D721Med (cell line): ENCODE data around the gene LINGO3.

ENCODE experiments used
- DNase-seq: peaks from one replicate; pipeline ENCODE4 v3.0.0; 2011; ENCODE audit warnings: low spot score; ENCODE audit not compliant: insufficient read length
- FAIRE-seq: peaks from 2 replicates; lab custom pipeline; 2011; peaks lifted over from hg19 to GRCh38; lab: Jason Lieb, UNC
- CTCF ChIP-seq: IDR thresholded peaks from 2 replicates; pipeline ENCODE4 v1.5.1; 2012; ENCODE audit warnings: mild to moderate bottlenecking, control low read depth; ENCODE audit not compliant: insufficient read depth; ENCODE audit errors: missing control alignments

LINGO3 gene

GRCh38 chr19:2273356-2274184 lies 34.4 kb downstream of the LINGO3 start:
- FAIRE-seq: no peak
- DNase-seq: peak; percentile 96
- TF ChIP-seq CTCF: peak; percentile 77

DNA sequence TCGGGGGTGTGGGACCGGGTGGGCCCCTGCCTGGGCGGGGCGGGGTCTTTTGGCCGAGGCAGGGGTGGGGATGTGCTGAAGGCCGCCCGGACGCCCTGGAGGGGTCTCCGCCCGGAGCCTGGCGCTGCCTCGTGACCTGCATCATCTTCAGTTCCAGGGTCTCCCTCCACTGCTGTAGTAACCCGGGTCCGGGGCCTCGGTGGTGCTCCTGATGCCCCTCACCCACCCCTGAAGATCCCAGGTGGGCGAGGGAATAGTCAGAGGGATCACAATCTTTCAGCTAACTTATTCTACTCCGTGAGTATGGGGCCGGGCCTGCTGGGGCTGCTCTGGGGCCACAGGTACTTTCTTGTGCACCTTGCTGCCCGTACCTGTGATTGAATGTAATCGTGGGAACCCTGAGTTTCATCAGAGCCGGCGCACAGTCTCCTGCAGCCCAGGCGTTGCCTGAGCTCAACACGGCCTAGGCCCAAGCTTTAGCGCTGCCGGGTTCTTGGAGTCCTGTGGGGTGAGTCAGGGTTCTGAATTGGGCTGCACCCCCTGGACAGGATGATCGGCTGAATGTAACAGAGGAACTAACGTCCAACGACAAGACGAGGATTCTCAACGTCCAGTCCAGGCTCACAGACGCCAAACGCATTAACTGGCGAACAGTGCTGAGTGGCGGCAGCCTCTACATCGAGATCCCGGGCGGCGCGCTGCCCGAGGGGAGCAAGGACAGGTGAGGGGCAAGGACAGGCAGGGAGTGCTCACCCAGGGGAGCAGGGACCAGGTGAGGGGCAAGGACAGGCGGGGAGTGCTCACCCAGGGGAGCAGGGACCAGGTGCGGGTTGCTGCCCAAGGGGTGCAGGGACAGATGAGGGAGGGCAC lies 36.5 kb downstream of the LINGO3 start:
- FAIRE-seq (no peak), DNase-seq (no peak)
- no peak for TF ChIP-seq CTCF

DNA sequence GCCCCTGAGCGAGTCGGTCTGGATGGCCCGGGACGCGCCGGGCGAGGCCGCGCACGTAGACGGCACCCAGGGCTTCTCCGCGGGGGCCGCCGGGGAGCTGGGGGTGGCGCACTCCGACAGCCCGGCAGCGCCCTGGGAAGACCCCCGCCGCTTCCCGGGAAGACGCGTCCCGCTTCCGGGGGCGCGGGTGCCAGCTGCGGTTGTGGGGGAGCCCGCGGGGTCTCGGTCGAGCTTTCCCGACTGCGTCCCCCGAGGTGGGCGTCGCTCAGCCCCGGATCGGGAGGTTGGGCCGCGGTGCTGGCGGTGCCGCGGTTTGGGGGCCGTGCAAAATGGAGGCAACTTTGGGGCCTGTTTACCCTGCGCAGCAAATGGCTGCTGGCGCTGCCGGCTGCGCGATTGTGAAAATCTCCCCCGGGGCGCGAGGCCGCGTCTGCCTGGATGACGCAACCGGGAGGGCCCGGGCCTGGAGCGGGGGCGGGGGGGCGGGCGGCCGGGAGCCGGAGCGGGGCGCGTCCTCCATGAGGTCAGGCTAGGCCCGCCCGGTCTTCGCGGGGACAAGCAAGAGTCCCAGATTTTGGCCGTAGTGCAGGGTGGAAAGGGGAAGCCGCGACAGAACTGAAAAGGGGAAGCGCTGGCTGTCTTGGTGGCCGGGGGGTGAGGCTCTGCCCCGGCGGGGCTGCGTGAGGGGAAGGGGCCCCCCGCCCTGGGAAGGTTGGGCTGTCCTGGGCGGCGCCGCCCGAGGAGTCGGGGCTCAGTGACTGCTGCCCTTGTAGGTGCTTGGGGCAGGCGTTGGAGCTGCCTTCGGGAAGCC lies 37.3 kb downstream of the LINGO3 start:
- TF ChIP-seq CTCF: no peak
- FAIRE-seq (no peak), DNase-seq (no peak)

GRCh38 chr19:2270157-2270422 lies 37.9 kb downstream of the LINGO3 start:
- DNase-seq (no peak), FAIRE-seq (no peak)
- TF ChIP-seq CTCF: no peak

DNA sequence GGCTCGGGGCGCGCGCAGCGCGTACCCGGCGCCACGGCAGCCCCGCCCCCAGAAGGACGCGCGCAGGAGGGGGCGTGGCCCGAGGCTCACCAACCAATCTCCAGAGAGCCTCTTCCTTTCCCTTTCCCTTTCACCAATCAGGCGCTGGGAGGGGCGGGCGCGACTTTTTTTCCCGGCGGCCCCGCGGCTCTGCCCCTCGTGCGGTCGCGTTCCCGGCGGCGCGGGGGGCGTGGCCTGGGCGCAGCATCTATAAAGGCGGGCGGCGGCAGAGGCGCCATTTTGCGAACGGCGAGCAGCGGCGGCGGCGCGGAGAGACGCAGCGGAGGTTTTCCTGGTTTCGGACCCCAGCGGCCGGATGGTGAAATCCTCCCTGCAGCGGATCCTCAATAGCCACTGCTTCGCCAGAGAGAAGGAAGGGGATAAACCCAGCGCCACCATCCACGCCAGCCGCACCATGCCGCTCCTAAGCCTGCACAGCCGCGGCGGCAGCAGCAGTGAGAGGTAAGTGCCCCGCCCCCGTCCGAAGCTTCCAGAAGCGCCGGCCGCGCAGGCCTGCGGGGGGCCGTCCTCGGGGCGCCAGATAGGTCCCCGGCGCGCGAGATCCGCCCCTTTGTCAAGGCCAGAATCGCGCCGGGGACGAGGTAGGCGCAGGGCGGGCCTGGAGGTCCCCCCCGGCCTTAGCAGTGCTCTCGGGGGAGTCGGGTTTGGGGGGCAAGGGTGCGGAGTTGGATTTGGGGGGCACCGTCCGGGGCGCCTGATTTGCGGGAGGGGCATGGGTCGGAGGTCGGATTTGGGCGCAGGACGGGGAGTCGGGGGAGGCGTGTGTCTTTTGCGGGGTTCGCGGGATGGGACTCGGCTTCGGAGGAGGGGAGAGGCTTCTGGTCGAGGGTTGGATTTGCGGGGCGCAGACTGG lies 38.5 kb downstream of the LINGO3 start:
- TF ChIP-seq CTCF: no peak
- DNase-seq (peak; percentile 100), FAIRE-seq (no peak)

- no peak for TF ChIP-seq CTCF
- DNase-seq (no peak), FAIRE-seq (no peak)
Measured at GRCh38 chr19:2268861-2269243, 39.1 kb downstream of the LINGO3 start.
